ENCODE data around the gene F13B.

The F13B gene

DNA sequence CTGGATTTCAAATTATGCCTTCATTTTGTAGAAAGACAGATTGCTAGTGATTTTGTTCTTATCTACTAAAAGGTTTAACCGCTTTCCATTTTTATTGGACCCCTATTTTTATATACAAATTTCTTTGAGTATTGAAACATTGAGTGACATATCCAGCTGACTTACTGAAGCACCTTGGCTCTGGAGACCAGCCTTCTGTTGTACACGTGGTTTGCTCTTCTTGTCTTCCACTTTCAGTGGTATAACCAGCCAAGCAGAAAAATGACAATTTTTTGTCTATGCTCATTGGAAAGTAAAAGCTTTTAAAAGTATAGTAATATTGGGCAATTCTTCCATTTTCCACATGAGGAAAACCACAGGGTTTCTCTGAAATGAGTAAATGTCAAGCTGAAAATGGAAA, 4.4 kb downstream of the F13B start:
- no peaks in the 10 kb centered on the region for H3K36me3 ChIP-seq (replicated peaks in 1 of 2; ENCODE audit: control insufficient read depth in 2 of 2, insufficient read depth in 2 of 2, low read length in 2 of 2)
- H3K9me3 ChIP-seq (replicated peaks in 1 of 2; ENCODE audit: control insufficient read depth in 2 of 2, insufficient read depth in 1 of 2, low read depth in 1 of 2, low read length in 2 of 2): no peaks in the 10 kb centered on the region
- no peaks in the 10 kb centered on the region for H3K27me3 ChIP-seq (ENCODE audit: control insufficient read depth in 3 of 3, insufficient read depth in 3 of 3, low read depth in 1 of 3, low read length in 3 of 3)
- H3K4me1 ChIP-seq (ENCODE audit: control insufficient read depth in 2 of 2, insufficient read depth in 1 of 2, low read depth in 1 of 2, low read length in 2 of 2): no peaks in the 10 kb centered on the region
- no peak overlapping the region for H4K8ac ChIP-seq (ENCODE audit: low read depth, low read length)
- no peak overlapping the region for H2BK120ac ChIP-seq (ENCODE audit: low read depth, low read length)
- no peak overlapping the region for H3K18ac ChIP-seq (ENCODE audit: low read length)
- H3K23ac ChIP-seq (ENCODE audit: low read depth, low read length, poor library complexity): no peak overlapping the region
- no peak overlapping the region for H3K4ac ChIP-seq (ENCODE audit: low read length)
- no peak overlapping the region for H2BK5ac ChIP-seq (ENCODE audit: low read length)
- no peak overlapping the region for H3K4me3 ChIP-seq (ENCODE audit: low read length in 2 of 2)
- no peak overlapping the region for H2AFZ ChIP-seq (ENCODE audit: low read length)
- no peak overlapping the region for H2BK15ac ChIP-seq (ENCODE audit: low read length)
- no peak overlapping the region for H2BK12ac ChIP-seq (ENCODE audit: low read length)
- H3K14ac ChIP-seq (ENCODE audit: low read length): no peak overlapping the region
- no peak overlapping the region for H4K91ac ChIP-seq (ENCODE audit: low read depth, low read length, poor library complexity)
- H2AK5ac ChIP-seq (ENCODE audit: low read depth, low read length): no peak overlapping the region
- no peak for DNase-seq (ENCODE audit: low spot score)
- no peak overlapping the region for H3K27ac ChIP-seq (replicated peaks; ENCODE audit: low read length)
- WGBS, 2 donors (ENCODE audit: extremely low coverage in 2 of 2, insufficient read length in 2 of 2, insufficient replicate concordance in 1 of 2): no CpG with 5 or more reads among the region's 2 CpGs
- H3K4me2 ChIP-seq (ENCODE audit: insufficient read depth, low read length, poor library complexity, severe bottlenecking): no peak overlapping the region
- no peak overlapping the region for H3K9ac ChIP-seq (ENCODE audit: low read depth, low read length, poor library complexity)
- no peaks in the 10 kb centered on the region for H3K79me1 ChIP-seq (ENCODE audit: low read depth, low read length)

DNA sequence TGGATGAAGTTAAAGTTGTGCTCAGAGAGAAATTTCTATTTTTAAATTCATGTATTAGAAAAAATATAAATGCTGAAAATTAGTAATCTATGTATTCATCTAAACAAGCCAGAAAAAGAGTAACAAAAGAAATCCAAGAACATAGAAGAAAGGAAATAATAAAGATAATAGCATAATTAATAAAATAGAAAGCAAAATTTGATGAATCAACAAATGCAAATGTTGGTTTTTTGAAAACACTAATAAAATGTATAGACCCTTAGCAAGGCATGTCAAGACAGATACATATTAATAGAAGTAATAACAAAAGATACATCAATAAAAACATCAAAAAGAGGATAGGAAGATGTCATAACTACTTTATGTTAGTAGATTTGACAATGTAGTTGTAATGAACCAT, 18.0 kb downstream of the F13B start:
- Histone ChIP-seq H3K9ac (ENCODE audit: low read depth, low read length, poor library complexity) (no peak overlapping the region), H3K14ac (ENCODE audit: low read length) (no peak overlapping the region), H3K4me2 (ENCODE audit: insufficient read depth, low read length, poor library complexity, severe bottlenecking) (no peak overlapping the region), H3K4ac (ENCODE audit: low read length) (no peak overlapping the region), H3K27me3 (ENCODE audit: control insufficient read depth in 3 of 3, insufficient read depth in 3 of 3, low read depth in 1 of 3, low read length in 3 of 3) (no peaks in the 10 kb centered on the region), H2BK12ac (ENCODE audit: low read length) (no peak overlapping the region), H3K18ac (ENCODE audit: low read length) (no peak overlapping the region), H4K91ac (ENCODE audit: low read depth, low read length, poor library complexity) (no peak overlapping the region), H3K23ac (ENCODE audit: low read depth, low read length, poor library complexity) (no peak overlapping the region), H3K79me1 (ENCODE audit: low read depth, low read length) (no peaks in the 10 kb centered on the region), H3K4me1 (ENCODE audit: control insufficient read depth in 2 of 2, insufficient read depth in 1 of 2, low read depth in 1 of 2, low read length in 2 of 2) (no peaks in the 10 kb centered on the region), H3K4me3 (ENCODE audit: low read length in 2 of 2) (no peak overlapping the region), H2BK5ac (ENCODE audit: low read length) (no peak overlapping the region), H2BK15ac (ENCODE audit: low read length) (no peak overlapping the region), H2AFZ (ENCODE audit: low read length) (no peak overlapping the region), H2AK5ac (ENCODE audit: low read depth, low read length) (no peak overlapping the region), H4K8ac (ENCODE audit: low read depth, low read length) (no peak overlapping the region), H3K9me3 (replicated peaks in 1 of 2; ENCODE audit: control insufficient read depth in 2 of 2, insufficient read depth in 1 of 2, low read depth in 1 of 2, low read length in 2 of 2) (no peaks in the 10 kb centered on the region), H3K36me3 (replicated peaks in 1 of 2; ENCODE audit: control insufficient read depth in 2 of 2, insufficient read depth in 2 of 2, low read length in 2 of 2) (no peaks in the 10 kb centered on the region), H2BK120ac (ENCODE audit: low read depth, low read length) (no peak overlapping the region), H3K27ac (replicated peaks; ENCODE audit: low read length) (no peak overlapping the region)
- no peak for DNase-seq (ENCODE audit: low spot score)

DNA sequence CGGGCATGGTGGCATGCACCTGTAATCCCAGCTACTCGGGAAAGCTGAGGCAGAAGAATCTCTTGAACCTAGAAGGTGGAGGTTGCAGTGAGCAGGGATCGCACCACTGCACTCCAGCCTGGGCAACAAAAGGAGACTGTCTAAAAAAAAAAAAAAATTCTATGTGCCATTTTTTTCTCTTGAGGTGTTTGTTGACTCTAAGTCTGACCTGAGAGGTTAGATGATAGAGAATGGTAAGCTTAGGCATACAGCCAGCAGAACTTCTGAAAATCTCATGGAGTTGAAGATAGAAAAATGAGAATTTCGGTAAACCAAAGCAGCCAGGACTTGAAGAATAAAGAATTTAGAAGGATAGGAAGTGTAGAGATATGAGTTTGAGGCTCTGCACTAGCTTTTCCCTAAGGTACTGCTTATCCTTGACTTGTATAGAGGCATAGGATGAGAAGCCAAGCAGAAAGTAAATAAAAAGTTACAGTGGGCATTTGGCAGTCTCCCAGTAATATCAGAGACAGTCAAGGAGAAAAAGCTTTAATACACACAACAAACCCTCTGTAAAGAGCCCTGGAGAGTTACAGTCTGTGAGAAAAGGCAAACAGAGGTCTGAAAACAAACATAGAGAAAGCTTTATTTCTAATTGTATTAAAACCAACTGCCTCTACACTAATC, 24.3 kb downstream of the F13B start:
- no peak for DNase-seq (ENCODE audit: low spot score)
- H3K14ac ChIP-seq (ENCODE audit: low read length): no peak overlapping the region

DNA sequence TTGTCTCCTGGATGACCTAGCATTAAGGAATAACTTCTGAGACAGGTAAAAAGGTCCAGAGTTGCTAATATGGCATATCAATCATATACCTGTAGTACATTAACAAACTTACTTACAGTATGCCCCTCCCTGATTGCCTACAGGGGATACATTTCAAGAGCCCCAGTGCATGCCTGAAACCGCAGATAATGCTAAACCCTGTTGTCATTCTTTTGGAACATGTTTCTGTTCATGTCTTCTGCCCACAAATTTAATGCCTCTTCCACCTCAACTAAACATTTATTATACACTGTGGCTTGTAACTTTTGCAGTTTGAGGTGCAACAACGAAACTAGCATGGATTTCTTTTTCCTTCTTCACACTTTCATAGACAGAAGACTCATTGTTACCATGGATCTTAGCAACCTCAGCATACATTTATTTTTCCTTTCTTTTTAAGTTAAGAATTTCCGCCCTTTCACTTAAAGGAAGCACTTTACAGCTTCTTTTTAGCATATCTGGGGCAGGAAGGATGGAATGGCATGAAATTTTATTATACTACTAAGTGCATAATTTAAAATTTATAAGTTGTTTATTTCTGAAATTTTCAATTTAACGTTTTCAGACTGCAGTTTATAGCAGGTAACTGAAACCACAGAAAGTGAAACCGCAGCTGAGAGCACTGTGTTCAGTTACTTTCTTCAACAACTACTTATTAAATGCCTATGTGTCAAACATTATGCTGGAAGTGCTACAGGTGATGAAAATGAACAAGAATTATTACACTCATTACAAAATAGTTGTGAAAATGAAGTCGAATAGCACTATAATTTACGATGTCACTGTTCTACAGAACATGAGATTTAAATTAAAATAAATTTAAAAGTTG, 25.3 kb downstream of the F13B start:
- Histone ChIP-seq H3K4me3 (ENCODE audit: low read length in 2 of 2) (no peak overlapping the region), H3K9me3 (replicated peaks in 1 of 2; ENCODE audit: control insufficient read depth in 2 of 2, insufficient read depth in 1 of 2, low read depth in 1 of 2, low read length in 2 of 2) (no peaks in the 10 kb centered on the region), H3K4me2 (ENCODE audit: insufficient read depth, low read length, poor library complexity, severe bottlenecking) (no peak overlapping the region), H3K14ac (ENCODE audit: low read length) (no peak overlapping the region), H2AK5ac (ENCODE audit: low read depth, low read length) (no peak overlapping the region), H3K27ac (replicated peaks; ENCODE audit: low read length) (no peak overlapping the region), H4K8ac (ENCODE audit: low read depth, low read length) (no peak overlapping the region), H2BK5ac (ENCODE audit: low read length) (no peak overlapping the region), H3K23ac (ENCODE audit: low read depth, low read length, poor library complexity) (no peak overlapping the region), H3K9ac (ENCODE audit: low read depth, low read length, poor library complexity) (no peak overlapping the region), H2BK120ac (ENCODE audit: low read depth, low read length) (no peak overlapping the region), H2BK12ac (ENCODE audit: low read length) (no peak overlapping the region), H3K36me3 (replicated peaks in 1 of 2; ENCODE audit: control insufficient read depth in 2 of 2, insufficient read depth in 2 of 2, low read length in 2 of 2) (no peaks in the 10 kb centered on the region), H2AFZ (ENCODE audit: low read length) (no peak overlapping the region), H3K4ac (ENCODE audit: low read length) (no peak overlapping the region), H3K18ac (ENCODE audit: low read length) (no peak overlapping the region), H3K27me3 (ENCODE audit: control insufficient read depth in 3 of 3, insufficient read depth in 3 of 3, low read depth in 1 of 3, low read length in 3 of 3) (no peaks in the 10 kb centered on the region), H3K4me1 (ENCODE audit: control insufficient read depth in 2 of 2, insufficient read depth in 1 of 2, low read depth in 1 of 2, low read length in 2 of 2) (no peaks in the 10 kb centered on the region), H4K91ac (ENCODE audit: low read depth, low read length, poor library complexity) (no peak overlapping the region), H2BK15ac (ENCODE audit: low read length) (no peak overlapping the region), H3K79me1 (ENCODE audit: low read depth, low read length) (no peaks in the 10 kb centered on the region)
- DNase-seq (ENCODE audit: low spot score): no peak
- no CpG with 5 or more reads among the region's 7 CpGs for WGBS, 2 donors (ENCODE audit: extremely low coverage in 2 of 2, insufficient read length in 2 of 2, insufficient replicate concordance in 1 of 2)

More for the DNA sequence above, 24.3 kb downstream of the F13B start:
- Histone ChIP-seq H3K4ac (ENCODE audit: low read length) (no peak overlapping the region), H3K36me3 (replicated peaks in 1 of 2; ENCODE audit: control insufficient read depth in 2 of 2, insufficient read depth in 2 of 2, low read length in 2 of 2) (no peaks in the 10 kb centered on the region), H2BK15ac (ENCODE audit: low read length) (no peak overlapping the region), H3K27me3 (ENCODE audit: control insufficient read depth in 3 of 3, insufficient read depth in 3 of 3, low read depth in 1 of 3, low read length in 3 of 3) (no peaks in the 10 kb centered on the region), H2BK5ac (ENCODE audit: low read length) (no peak overlapping the region), H4K8ac (ENCODE audit: low read depth, low read length) (no peak overlapping the region), H3K23ac (ENCODE audit: low read depth, low read length, poor library complexity) (no peak overlapping the region), H2AFZ (ENCODE audit: low read length) (no peak overlapping the region), H4K91ac (ENCODE audit: low read depth, low read length, poor library complexity) (no peak overlapping the region), H2BK120ac (ENCODE audit: low read depth, low read length) (no peak overlapping the region), H3K79me1 (ENCODE audit: low read depth, low read length) (no peaks in the 10 kb centered on the region), H3K9ac (ENCODE audit: low read depth, low read length, poor library complexity) (no peak overlapping the region), H3K4me1 (ENCODE audit: control insufficient read depth in 2 of 2, insufficient read depth in 1 of 2, low read depth in 1 of 2, low read length in 2 of 2) (no peaks in the 10 kb centered on the region), H3K18ac (ENCODE audit: low read length) (no peak overlapping the region), H3K4me3 (ENCODE audit: low read length in 2 of 2) (no peak overlapping the region), H2BK12ac (ENCODE audit: low read length) (no peak overlapping the region), H3K9me3 (replicated peaks in 1 of 2; ENCODE audit: control insufficient read depth in 2 of 2, insufficient read depth in 1 of 2, low read depth in 1 of 2, low read length in 2 of 2) (no peaks in the 10 kb centered on the region), H3K4me2 (ENCODE audit: insufficient read depth, low read length, poor library complexity, severe bottlenecking) (no peak overlapping the region), H2AK5ac (ENCODE audit: low read depth, low read length) (no peak overlapping the region), H3K27ac (replicated peaks; ENCODE audit: low read length) (no peak overlapping the region)
- WGBS, 2 donors (ENCODE audit: extremely low coverage in 2 of 2, insufficient read length in 2 of 2, insufficient replicate concordance in 1 of 2): no CpG with 5 or more reads among the region's 4 CpGs

Measured in neuronal stem cell (in vitro differentiated cells).